GM18526 (cell line): ENCODE results near the gene HJV.

Experiments
- POLR2A ChIP-seq: IDR thresholded peaks from 3 replicates; pipeline ENCODE4 v1.6.1; 2011; ENCODE audit not compliant: insufficient read length; ENCODE audit errors: extremely low read depth

The HJV gene

DNA sequence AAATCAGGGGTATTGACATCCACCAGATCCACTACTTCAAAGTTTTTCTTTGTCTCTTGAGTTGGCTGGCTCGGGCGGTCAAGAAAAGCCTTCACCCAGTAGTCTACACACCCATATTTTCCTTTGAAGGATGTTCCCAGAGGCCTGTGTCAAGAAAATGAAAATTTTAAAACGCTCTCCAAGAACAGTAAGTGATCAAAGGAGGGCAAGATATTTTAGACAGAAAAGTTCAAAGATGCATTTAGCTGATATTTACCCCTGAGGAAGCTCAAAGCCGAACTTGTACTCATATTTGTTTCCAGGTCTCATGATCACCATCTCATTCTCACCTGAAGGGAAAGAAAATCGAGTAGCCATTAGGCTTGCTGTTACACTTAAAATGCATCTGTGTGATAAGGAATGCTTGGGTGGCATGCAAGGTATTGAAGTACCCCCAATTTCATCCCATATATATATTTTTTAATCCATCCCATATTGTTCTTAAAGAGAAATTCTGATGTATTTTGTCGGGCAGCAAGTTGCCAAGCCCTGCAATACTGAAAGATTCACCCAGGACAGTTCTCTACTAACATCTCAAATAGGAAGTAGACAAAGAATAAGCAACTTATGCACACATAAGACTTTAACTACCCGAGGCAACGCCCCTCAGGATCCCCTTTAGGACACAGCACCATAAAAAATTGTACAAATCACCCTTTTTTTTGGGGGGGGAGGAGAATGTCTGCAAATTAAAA lies 26.2 kb downstream of the HJV start:
- no peak for TF ChIP-seq POLR2A

GRCh38 chr1:145994391-145995120 lies 27.0 kb downstream of the HJV start:
- no peak for TF ChIP-seq POLR2A

- TF ChIP-seq POLR2A: no peak
Measured at GRCh38 chr1:145993618-145994390, 27.7 kb downstream of the HJV start.

DNA sequence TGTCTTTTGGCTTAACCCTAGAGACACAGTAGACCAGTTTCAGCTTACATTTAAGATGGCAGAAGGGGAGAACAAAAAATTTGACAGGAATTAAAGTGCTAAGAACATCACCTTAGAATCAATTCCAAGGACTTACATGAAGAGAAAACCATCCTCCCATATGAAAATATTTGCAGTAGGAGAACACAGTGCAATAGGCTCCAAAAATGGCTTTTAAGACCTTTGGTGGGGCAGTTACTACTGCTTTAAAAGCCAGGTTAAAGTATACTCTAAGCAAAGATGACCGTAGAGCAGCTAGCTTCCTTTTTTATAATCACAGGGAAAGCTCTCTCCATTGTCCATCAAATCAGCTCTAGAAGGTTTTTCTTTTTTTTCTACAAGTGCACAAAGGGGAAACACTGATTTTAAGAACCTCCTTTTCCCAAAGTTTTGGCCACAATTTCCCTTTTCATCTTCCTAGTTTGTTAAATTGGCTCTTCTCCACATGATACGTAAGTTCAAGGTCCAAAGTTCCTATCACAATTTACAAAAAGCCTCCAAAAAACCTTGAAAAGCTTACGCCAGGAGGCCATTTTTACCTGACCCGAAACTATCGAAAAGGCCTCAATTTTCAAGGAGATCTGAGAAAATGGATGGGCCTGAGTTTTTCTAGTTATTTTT lies 28.4 kb downstream of the HJV start:
- TF ChIP-seq POLR2A: no peak

- no peak for TF ChIP-seq POLR2A
Measured at GRCh38 chr1:145992502-145992936, 29.0 kb downstream of the HJV start.

- TF ChIP-seq POLR2A: peak; percentile 19
Measured at GRCh38 chr1:145991735-145992412, 29.7 kb downstream of the HJV start.

GRCh38 chr1:145990249-145990855 lies 31.2 kb downstream of the HJV start:
- TF ChIP-seq POLR2A: no peak

GRCh38 chr1:145988773-145989172 lies 32.8 kb downstream of the HJV start:
- no peak for TF ChIP-seq POLR2A

DNA sequence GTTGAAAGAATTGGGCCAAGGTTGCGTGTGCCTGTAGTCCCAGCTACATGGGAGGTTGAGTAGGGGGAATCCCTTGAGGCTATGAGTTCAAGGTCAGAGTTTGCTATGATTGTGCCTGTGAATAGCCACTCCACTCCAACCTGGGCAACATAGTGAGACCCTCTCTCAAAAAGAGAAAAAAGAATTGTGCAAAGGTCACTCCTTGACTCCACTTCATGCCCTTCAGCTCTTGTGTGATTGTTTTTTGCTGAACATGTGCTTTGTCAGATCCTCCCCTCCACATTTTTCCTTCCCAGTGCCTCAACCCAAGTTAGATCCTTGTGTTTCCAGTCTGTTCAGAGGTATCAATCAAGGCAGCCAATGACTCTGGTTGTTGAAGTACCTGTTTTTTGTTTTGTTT lies 33.6 kb downstream of the HJV start:
- TF ChIP-seq POLR2A: no peak

- TF ChIP-seq POLR2A: no peak
Measured at GRCh38 chr1:145986551-145986950, 35.0 kb downstream of the HJV start.

- TF ChIP-seq POLR2A: no peak
Measured at GRCh38 chr1:145985502-145986439, 35.8 kb downstream of the HJV start.

GRCh38 chr1:145985129-145985501 lies 36.4 kb downstream of the HJV start:
- no peak for TF ChIP-seq POLR2A
